Measurements from ENCODE around the gene CELSR3. TPM values are rescaled to one million over a fixed set of nuclear protein-coding genes. Genes with fewer than 3 reads are reported as not detected.

Gene CELSR3, protein sequence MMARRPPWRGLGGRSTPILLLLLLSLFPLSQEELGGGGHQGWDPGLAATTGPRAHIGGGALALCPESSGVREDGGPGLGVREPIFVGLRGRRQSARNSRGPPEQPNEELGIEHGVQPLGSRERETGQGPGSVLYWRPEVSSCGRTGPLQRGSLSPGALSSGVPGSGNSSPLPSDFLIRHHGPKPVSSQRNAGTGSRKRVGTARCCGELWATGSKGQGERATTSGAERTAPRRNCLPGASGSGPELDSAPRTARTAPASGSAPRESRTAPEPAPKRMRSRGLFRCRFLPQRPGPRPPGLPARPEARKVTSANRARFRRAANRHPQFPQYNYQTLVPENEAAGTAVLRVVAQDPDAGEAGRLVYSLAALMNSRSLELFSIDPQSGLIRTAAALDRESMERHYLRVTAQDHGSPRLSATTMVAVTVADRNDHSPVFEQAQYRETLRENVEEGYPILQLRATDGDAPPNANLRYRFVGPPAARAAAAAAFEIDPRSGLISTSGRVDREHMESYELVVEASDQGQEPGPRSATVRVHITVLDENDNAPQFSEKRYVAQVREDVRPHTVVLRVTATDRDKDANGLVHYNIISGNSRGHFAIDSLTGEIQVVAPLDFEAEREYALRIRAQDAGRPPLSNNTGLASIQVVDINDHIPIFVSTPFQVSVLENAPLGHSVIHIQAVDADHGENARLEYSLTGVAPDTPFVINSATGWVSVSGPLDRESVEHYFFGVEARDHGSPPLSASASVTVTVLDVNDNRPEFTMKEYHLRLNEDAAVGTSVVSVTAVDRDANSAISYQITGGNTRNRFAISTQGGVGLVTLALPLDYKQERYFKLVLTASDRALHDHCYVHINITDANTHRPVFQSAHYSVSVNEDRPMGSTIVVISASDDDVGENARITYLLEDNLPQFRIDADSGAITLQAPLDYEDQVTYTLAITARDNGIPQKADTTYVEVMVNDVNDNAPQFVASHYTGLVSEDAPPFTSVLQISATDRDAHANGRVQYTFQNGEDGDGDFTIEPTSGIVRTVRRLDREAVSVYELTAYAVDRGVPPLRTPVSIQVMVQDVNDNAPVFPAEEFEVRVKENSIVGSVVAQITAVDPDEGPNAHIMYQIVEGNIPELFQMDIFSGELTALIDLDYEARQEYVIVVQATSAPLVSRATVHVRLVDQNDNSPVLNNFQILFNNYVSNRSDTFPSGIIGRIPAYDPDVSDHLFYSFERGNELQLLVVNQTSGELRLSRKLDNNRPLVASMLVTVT (N-terminal part only)
- 50.3 TPM for polyA plus RNA-seq (2012; ENCODE audit: insufficient read depth, insufficient read length, low read depth)

DNA sequence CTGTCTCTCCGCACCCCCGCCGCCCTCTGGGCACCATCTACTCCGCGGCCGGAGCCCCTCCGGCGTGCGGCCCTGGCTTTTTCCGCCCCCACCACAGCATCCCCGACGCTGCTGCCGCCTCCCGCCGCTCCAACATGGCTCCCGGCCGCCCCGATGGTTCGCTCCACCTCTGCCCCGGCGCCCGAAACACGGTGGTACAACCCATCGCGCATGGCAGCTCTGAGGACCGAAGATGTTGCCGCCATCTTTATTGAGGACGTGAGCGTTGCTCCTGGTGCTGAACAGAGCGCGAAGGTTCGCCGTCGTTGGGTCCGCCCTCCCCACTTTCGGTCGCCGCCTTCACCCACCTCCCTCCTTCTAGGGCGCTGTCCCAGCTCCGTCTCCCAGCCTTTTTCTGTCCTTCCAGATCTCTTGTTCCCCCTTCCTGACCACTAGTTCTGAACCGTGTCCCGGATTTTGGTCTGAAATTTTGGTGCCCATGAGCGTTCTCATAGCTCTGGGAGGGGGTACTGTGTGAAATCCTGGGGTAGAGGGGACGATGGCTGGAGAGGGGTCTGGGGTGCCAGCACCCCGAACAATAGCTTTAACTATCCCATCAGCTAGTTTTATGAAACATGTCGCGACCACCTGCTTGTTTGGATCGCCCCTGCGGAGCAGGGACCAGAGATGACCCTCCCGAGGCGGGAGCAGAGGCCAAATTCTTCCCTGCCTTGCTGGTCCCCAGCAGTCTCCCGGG is at the start of gene CELSR3:
CELSR3 (minus strand) TSS at position 134 of the 736 bp plus-strand sequence. CDS start 252 bp downstream, outside the sequence.
- peak within 1 kb of the TSS; percentile 65 for H3K4me3 ChIP-seq (ENCODE audit: low read depth, low read length)
- H3K27me3 ChIP-seq: no peaks in the 10 kb centered on the region
- peak; percentile 78 for DNase-seq
- H3K36me3 ChIP-seq: peaks cover 36% of the 10 kb centered on the region
- TF ChIP-seq CTCF (IDR thresholded peaks at IDR 0.05; ENCODE audit: low read depth, low read length): no peak
- no peaks in the 10 kb centered on the region for H3K4me1 ChIP-seq
- no peaks in the 10 kb centered on the region for H3K9me3 ChIP-seq

- DNase-seq: no peak
Measured at GRCh38 chr3:48711727-48712126, 49.0 kb upstream of the CELSR3 start.

GRCh38 chr3:48709051-48709461 is 46.4 kb upstream of the CELSR3 start:
- Histone ChIP-seq H3K4me3 (ENCODE audit: low read depth, low read length) (no peak overlapping the region), H3K9me3 (no peaks in the 10 kb centered on the region), H3K4me1 (no peaks in the 10 kb centered on the region), H3K36me3 (peaks cover 50% of the 10 kb centered on the region), H3K27me3 (no peaks in the 10 kb centered on the region)
- no peak for DNase-seq
- no peak for TF ChIP-seq CTCF (IDR thresholded peaks at IDR 0.05; ENCODE audit: low read depth, low read length)

More at GRCh38 chr3:48711727-48712126, 49.0 kb upstream of the CELSR3 start:
- no peaks in the 10 kb centered on the region for H3K27me3 ChIP-seq
- peaks cover 62% of the 10 kb centered on the region for H3K36me3 ChIP-seq
- H3K4me1 ChIP-seq: no peaks in the 10 kb centered on the region
- TF ChIP-seq CTCF (IDR thresholded peaks at IDR 0.05; ENCODE audit: low read depth, low read length): no peak
- no peaks in the 10 kb centered on the region for H3K9me3 ChIP-seq
- H3K4me3 ChIP-seq (ENCODE audit: low read depth, low read length): no peak overlapping the region

- Histone ChIP-seq H3K4me3 (ENCODE audit: low read depth, low read length) (no peak overlapping the region), H3K27me3 (no peaks in the 10 kb centered on the region), H3K9me3 (no peaks in the 10 kb centered on the region), H3K36me3 (peaks cover 45% of the 10 kb centered on the region), H3K4me1 (no peaks in the 10 kb centered on the region)
- DNase-seq: no peak
- no peak for TF ChIP-seq CTCF (IDR thresholded peaks at IDR 0.05; ENCODE audit: low read depth, low read length)
Measured at GRCh38 chr3:48708481-48708889, 45.8 kb upstream of the CELSR3 start.

- H3K9me3 ChIP-seq: no peaks in the 10 kb centered on the region
- no peaks in the 10 kb centered on the region for H3K4me1 ChIP-seq
- no peak for TF ChIP-seq CTCF (IDR thresholded peaks at IDR 0.05; ENCODE audit: low read depth, low read length)
- no peaks in the 10 kb centered on the region for H3K27me3 ChIP-seq
- no peak for DNase-seq
- H3K4me3 ChIP-seq (ENCODE audit: low read depth, low read length): no peak overlapping the region
- H3K36me3 ChIP-seq: peaks cover 33% of the 10 kb centered on the region
Measured at GRCh38 chr3:48707157-48707556, 44.5 kb upstream of the CELSR3 start.

All from BE2C (cell line).